Skeletal muscle tissue (tissue), 4 donors: ENCODE measurements around the gene ADNP2. TPM values are rescaled to one million over a fixed set of nuclear protein-coding genes. Genes with fewer than 3 reads are reported as not detected.

Experiments
- H3K27ac ChIP-seq: one replicate; pipeline ENCODE4 v1.7.0; 2013; ENCODE audit warnings: mild to moderate bottlenecking, low read depth, low read length, inconsistent platforms
- H3K27me3 ChIP-seq, 3 donors: one replicate each; pipeline ENCODE4 v1.7.0; 2013; ENCODE audit warnings: low read length in 3 of 3; ENCODE audit not compliant: control insufficient read depth in 3 of 3, insufficient read depth in 3 of 3
- H3K36me3 ChIP-seq, 3 donors: one replicate each; pipeline ENCODE4 v1.7.0; 2013; ENCODE audit warnings: low read length in 3 of 3; ENCODE audit not compliant: control insufficient read depth in 3 of 3, insufficient read depth in 3 of 3
- H3K4me1 ChIP-seq, 3 donors: one replicate each; pipeline ENCODE4 v1.7.0; 2013; ENCODE audit warnings: low read length in 3 of 3, mild to moderate bottlenecking in 3 of 3; ENCODE audit not compliant: control insufficient read depth in 3 of 3, insufficient read depth in 3 of 3
- H3K4me3 ChIP-seq, 3 donors: one replicate each; pipeline ENCODE4 v1.7.0; 2013; ENCODE audit warnings: low read length in 3 of 3
- H3K9ac ChIP-seq, 3 donors: one replicate each; pipeline ENCODE4 v1.7.0; 2013; ENCODE audit warnings: low read length in 3 of 3, mild to moderate bottlenecking in 3 of 3, moderate library complexity in 2 of 3, low read depth in 1 of 3
- H3K9me3 ChIP-seq, 3 donors: one replicate each; pipeline ENCODE4 v1.7.0; 2013; ENCODE audit warnings: low read length in 3 of 3; ENCODE audit not compliant: control insufficient read depth in 3 of 3
- total RNA-seq: library from RNA; depleted of rRNA; stranded (reverse); fragments of >200 nt; gene quantifications from one replicate; pipeline ENCODE4 v1.2.3, GENCODE V29; 2014
- donor health status: Osteomylitis.

ADNP2 gene
- total RNA-seq, 1 donor from 2014 or later = 8.4 TPM

DNA sequence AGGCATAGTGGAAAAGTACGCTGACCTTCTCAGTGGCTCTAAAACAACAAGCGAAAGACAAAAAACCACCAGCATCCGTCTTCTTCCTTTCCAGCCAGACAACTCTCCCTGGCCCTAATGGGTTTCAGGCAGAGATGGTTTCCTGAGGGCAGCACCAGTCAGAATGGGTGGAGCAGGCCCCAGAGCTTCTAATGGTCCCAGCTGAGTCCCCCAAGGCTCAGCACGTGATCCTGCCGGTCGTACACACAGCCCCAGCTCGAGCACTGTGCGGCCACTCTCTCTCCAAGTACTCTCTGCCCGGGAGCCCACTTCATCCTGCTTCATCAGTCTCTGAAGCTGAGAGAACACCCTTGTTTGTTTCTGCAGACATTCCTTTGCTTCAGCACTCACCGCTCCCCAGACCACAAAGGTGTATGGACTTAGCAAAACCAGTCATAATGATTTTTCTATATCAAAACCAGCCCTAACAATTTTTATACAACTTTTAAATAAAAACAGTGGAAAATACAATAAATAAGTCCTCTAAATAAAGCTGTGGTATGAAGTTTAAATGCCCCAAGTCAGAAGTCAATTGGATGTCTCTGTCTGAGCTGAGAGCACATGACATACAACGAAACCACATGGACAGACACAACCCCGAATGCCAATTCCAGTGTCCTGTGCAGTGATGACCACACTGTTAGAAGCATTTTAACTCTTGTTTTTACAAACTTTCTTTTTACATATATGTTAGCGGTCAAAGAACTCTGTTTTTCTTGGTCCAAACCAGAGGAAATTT lies 74.4 kb downstream of the ADNP2 start:
- Histone ChIP-seq H3K4me1 (no peaks in the 10 kb centered on the region), H3K36me3 (no peaks in the 10 kb centered on the region), H3K27ac (no peak overlapping the region), H3K27me3 (peaks cover 0 to 10% (median 0%) of the 10 kb centered on the region in 3 donors), H3K9me3 (no peaks in the 10 kb centered on the region), H3K4me3 (no peak overlapping the region), H3K9ac (no peak overlapping the region)

DNA sequence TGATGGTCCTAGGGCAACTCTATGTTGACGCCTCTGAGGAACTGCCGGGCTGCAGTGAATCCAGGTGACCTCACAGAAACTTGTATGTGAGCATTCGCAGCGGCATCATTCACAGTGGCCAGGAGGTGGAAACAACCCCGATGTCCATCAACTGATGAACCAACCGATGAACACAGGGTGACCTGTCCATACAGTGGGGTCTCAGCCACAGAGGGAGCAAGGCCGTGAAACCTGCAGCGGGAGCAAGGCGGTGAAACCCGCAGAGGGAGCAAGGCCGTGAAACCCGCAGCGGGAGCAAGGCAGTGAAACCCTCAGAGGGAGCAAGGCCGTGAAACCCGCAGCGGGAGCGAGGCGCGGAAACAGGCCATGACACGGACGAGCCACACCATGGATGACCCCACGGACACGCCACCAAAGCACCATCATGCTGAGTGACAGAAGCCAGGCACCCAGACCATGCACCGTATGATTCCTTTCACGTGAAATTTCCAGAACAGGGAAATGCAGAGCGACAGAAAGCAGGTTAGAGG lies 75.2 kb downstream of the ADNP2 start:
- Histone ChIP-seq H3K4me1 (no peaks in the 10 kb centered on the region), H3K9ac (no peak overlapping the region), H3K27me3 (peaks cover 0 to 8% (median 0%) of the 10 kb centered on the region in 3 donors), H3K27ac (no peak overlapping the region), H3K9me3 (no peaks in the 10 kb centered on the region), H3K4me3 (no peak overlapping the region), H3K36me3 (no peaks in the 10 kb centered on the region)

- H3K9me3 ChIP-seq = no peaks in the 10 kb centered on the region
- H3K27me3 ChIP-seq = peaks cover 0 to 8% (median 0%) of the 10 kb centered on the region in 3 donors
- no peaks in the 10 kb centered on the region for H3K36me3 ChIP-seq
- H3K4me1 ChIP-seq = no peaks in the 10 kb centered on the region
- no peak overlapping the region for H3K4me3 ChIP-seq
- H3K27ac ChIP-seq = no peak overlapping the region
- H3K9ac ChIP-seq = no peak overlapping the region
Measured at GRCh38 chr18:80185545-80185944, 76.5 kb downstream of the ADNP2 start.

- no peaks in the 10 kb centered on the region for H3K36me3 ChIP-seq
- no peaks in the 10 kb centered on the region for H3K27me3 ChIP-seq
- no peak overlapping the region for H3K9ac ChIP-seq
- no peaks in the 10 kb centered on the region for H3K4me1 ChIP-seq
- no peak overlapping the region for H3K27ac ChIP-seq
- H3K9me3 ChIP-seq = no peaks in the 10 kb centered on the region
- no peak overlapping the region for H3K4me3 ChIP-seq
Measured at GRCh38 chr18:80187956-80188642, 79.0 kb downstream of the ADNP2 start.

DNA sequence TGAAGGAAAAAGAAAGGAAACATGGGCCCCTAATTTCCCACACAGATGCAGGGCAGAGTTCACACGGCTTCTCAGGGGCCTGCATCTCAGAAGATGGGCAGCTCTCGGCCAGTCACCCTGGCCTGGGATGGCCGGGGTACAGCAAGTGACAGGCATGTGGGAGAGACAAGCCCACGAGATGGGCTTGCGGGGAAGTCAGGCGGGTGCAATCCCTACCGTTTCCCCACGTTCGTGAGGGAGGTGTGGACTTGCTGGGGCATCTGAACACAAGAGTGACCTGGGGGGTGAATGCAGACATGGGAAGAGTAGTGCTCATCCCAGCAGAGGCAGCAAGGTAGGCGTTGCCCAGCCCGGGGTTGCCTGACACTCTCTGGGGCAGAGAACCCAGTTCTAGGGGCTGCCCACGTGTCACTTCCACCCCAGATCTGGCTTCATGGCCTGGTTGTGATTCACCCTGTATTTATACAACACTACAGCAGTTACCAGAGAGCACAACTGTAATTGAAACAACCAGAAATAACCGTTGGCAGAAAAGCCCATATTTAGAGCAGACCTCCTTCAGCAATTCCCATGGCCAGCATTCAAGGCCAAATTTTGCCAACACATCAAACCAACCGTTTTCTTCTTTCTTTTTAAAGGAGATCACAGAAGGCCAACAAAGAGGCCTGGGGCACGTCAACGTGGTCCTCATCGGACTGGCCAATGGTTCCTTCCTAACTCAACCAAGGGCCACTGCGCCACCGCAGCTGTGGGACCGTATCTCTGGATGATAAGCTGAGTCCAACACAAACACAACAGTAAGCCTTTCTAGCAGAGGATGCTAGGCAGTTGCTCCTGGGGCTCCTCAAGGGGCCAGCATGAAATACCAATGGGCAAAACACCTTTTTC lies 79.8 kb downstream of the ADNP2 start:
- H3K4me1 ChIP-seq = no peaks in the 10 kb centered on the region
- H3K9ac ChIP-seq = no peak overlapping the region
- no peaks in the 10 kb centered on the region for H3K9me3 ChIP-seq
- no peak overlapping the region for H3K4me3 ChIP-seq
- H3K27me3 ChIP-seq = no peaks in the 10 kb centered on the region
- no peak overlapping the region for H3K27ac ChIP-seq
- no peaks in the 10 kb centered on the region for H3K36me3 ChIP-seq

DNA sequence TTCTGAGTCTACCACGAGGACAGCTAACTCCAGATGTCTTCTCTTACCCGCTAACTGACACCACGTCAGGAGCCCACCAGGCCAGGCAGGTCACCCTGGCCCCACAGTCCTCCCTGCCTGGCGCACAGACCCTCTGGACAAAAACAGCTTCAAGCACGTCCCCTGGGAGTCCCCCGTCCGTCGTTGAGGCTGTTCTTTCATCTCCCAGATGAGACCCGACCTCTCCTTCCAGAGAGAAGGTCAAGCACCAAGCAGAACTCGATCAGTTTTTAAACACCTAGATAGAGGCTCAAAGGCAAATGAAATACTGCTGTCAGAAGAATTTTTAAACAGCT lies 80.4 kb downstream of the ADNP2 start:
- no peak overlapping the region for H3K9ac ChIP-seq
- no peaks in the 10 kb centered on the region for H3K27me3 ChIP-seq
- H3K27ac ChIP-seq = no peak overlapping the region
- H3K4me1 ChIP-seq = no peaks in the 10 kb centered on the region
- no peaks in the 10 kb centered on the region for H3K36me3 ChIP-seq
- no peaks in the 10 kb centered on the region for H3K9me3 ChIP-seq
- H3K4me3 ChIP-seq = no peak overlapping the region

Other genes starting within 250 kb of the ADNP2 start
- gene SLC66A2, start 157.6 kb upstream of the ADNP2 start, total RNA-seq = 20.4 TPM
- gene HSBP1L1, start 144.6 kb upstream of the ADNP2 start, total RNA-seq = 2.1 TPM
- gene TXNL4A, start 120.7 kb upstream of the ADNP2 start, total RNA-seq = 30.8 TPM
- 30.8 TPM for gene RBFA, start 74.8 kb upstream of the ADNP2 start, total RNA-seq
- gene PARD6G, start 138.3 kb downstream of the ADNP2 start, total RNA-seq = 3.7 TPM